PFSK-1 (cell line): ENCODE measurements around the gene ACSM3.

Source experiments
- FOXP2 ChIP-seq: optimal IDR thresholded peaks from 2 replicates; pipeline ENCODE3; 2011; ENCODE audit warnings: borderline replicate concordance, control low read depth, inconsistent platforms; ENCODE audit not compliant: insufficient read depth; ENCODE audit errors: extremely low read length, extremely low read depth
- POLR2AphosphoS5 ChIP-seq: IDR thresholded peaks from 2 replicates; pipeline ENCODE4 v1.6.1; 2012; ENCODE audit warnings: low read depth, mild to moderate bottlenecking, control low read depth, low read length, moderate library complexity
- REST ChIP-seq, 2 experiments: IDR thresholded peaks; 2 replicates each; pipeline versions ENCODE4 v1.6.1 to v1.8.0; 2011 to 2012; ENCODE audit warnings: low read depth in 2 of 2, low read length in 2 of 2, control low read depth in 1 of 2, inconsistent platforms in 1 of 2, mild to moderate bottlenecking in 1 of 2, moderate library complexity in 1 of 2; ENCODE audit not compliant: insufficient read depth in 1 of 2
- SIN3A ChIP-seq: IDR thresholded peaks from 2 replicates; pipeline ENCODE4 v1.6.1; 2012; ENCODE audit warnings: mild to moderate bottlenecking, low read length, moderate library complexity, borderline replicate concordance; ENCODE audit not compliant: insufficient read depth
- TAF1 ChIP-seq: IDR thresholded peaks from 2 replicates; pipeline ENCODE4 v1.6.1; 2012; ENCODE audit warnings: low read length, control low read depth, borderline replicate concordance; ENCODE audit not compliant: insufficient read depth

Gene ACSM3

GRCh38 chr16:20755238-20755637 is 8.6 kb upstream of the ACSM3 start:
- TF ChIP-seq POLR2AphosphoS5 (no peak), TAF1 (no peak), FOXP2 (no peak), REST (IDR thresholded peaks at IDR 0.05; ENCODE audit: insufficient read depth in 1 of 2, low read depth in 2 of 2, low read length in 2 of 2) (no peak), SIN3A (no peak)

GRCh38 chr16:20760346-20760745 is 3.5 kb upstream of the ACSM3 start:
- TF ChIP-seq POLR2AphosphoS5: no peak
- TF ChIP-seq SIN3A: no peak
- no peak for TF ChIP-seq FOXP2
- TF ChIP-seq REST (IDR thresholded peaks at IDR 0.05; ENCODE audit: insufficient read depth in 1 of 2, low read depth in 2 of 2, low read length in 2 of 2): no peak
- TF ChIP-seq TAF1: no peak

- TF ChIP-seq REST (IDR thresholded peaks at IDR 0.05; ENCODE audit: insufficient read depth in 1 of 2, low read depth in 2 of 2, low read length in 2 of 2): no peak
- TF ChIP-seq FOXP2: no peak
- TF ChIP-seq TAF1: no peak
- no peak for TF ChIP-seq SIN3A
- no peak for TF ChIP-seq POLR2AphosphoS5
These were observed 2.6 kb upstream of the ACSM3 start for GRCh38 chr16:20761175-20761574.

GRCh38 chr16:20762404-20763123 is 1.2 kb upstream of the ACSM3 start:
- no peak for TF ChIP-seq FOXP2
- TF ChIP-seq SIN3A: no peak
- TF ChIP-seq POLR2AphosphoS5: no peak
- no peak for TF ChIP-seq REST (IDR thresholded peaks at IDR 0.05; ENCODE audit: insufficient read depth in 1 of 2, low read depth in 2 of 2, low read length in 2 of 2)
- TF ChIP-seq TAF1: no peak

- TF ChIP-seq TAF1: no peak
- no peak for TF ChIP-seq REST (IDR thresholded peaks at IDR 0.05; ENCODE audit: insufficient read depth in 1 of 2, low read depth in 2 of 2, low read length in 2 of 2)
- TF ChIP-seq FOXP2: no peak
- no peak for TF ChIP-seq POLR2AphosphoS5
- no peak for TF ChIP-seq SIN3A
These were observed 1.9 kb downstream of the ACSM3 start for GRCh38 chr16:20765732-20766131.
